Spinal cord (tissue), 10 donors: ENCODE data around the gene STK32B. TPM values are rescaled to one million over a fixed set of nuclear protein-coding genes. Genes with fewer than 3 reads are reported as not detected.
A peak's percentile ranks its signal among the peaks of the same experiment; 100 is the strongest.
"Not testable (repeated sequence)": the region's sequence is repeated elsewhere in the genome, so short reads cannot be mapped to it uniquely, and the experiment has no call there.

ENCODE experiments used
- DNase-seq, 6 donors: peaks; one replicate each; pipeline versions ENCODE4 v3.0.0 to v3.0.0-alpha.2; 2013 to 2015; ENCODE audit warnings: low spot score in 6 of 6, low read depth in 4 of 6
- H3K27ac ChIP-seq: one replicate; pipeline ENCODE4 v1.5.1; 2013; ENCODE audit warnings: low read depth, low read length, control low read depth
- H3K27me3 ChIP-seq: one replicate; pipeline ENCODE4 v1.6.1; 2013; ENCODE audit warnings: low read length; ENCODE audit not compliant: control insufficient read depth, insufficient read depth
- H3K36me3 ChIP-seq: one replicate; pipeline ENCODE4 v1.6.1; 2013; ENCODE audit warnings: low read length; ENCODE audit not compliant: control insufficient read depth, insufficient read depth
- H3K4me1 ChIP-seq: one replicate; pipeline ENCODE4 v1.6.1; 2013; ENCODE audit warnings: low read length; ENCODE audit not compliant: control insufficient read depth, insufficient read depth
- H3K4me3 ChIP-seq: one replicate; pipeline ENCODE4 v1.5.1; 2013; ENCODE audit warnings: low read depth, low read length, control low read depth
- H3K9me3 ChIP-seq: one replicate; pipeline ENCODE4 v1.6.1; 2013; ENCODE audit warnings: low read length; ENCODE audit not compliant: control insufficient read depth, insufficient read depth
- WGBS: methylation state at CpG from one replicate; pipeline ENCODE4 v1.1.5; 2013; ENCODE audit warnings: missing lambda C conversion rate; ENCODE audit not compliant: insufficient coverage; 5-methylcytosine and 5-hydroxymethylcytosine counted together
- polyA plus RNA-seq, 2 donors: library from polyadenylated mRNA; unstranded; fragments of 120-200 nt; gene quantifications; one replicate each; pipeline ENCODE4 v1.2.1, GENCODE V29; 2013; ENCODE audit not compliant: insufficient read length in 2 of 2
- total RNA-seq, 2 donors: library from RNA; depleted of rRNA in 1 of 2; stranded (reverse); fragments of 120-200 nt in 1 of 2; fragments of >200 nt in 1 of 2; gene quantifications; one replicate each; pipeline versions ENCODE4 v1.2.3 to v1.2.4, GENCODE V29; 2013 to 2014
- donor health status: healthy.

The STK32B gene
- total and polyA plus RNA-seq, 4 donors, result 7.0 to 25.6 (median 19.0) TPM

GRCh38 chr4:5276475-5277075 lies 225.3 kb downstream of the STK32B start:
- H3K9me3 ChIP-seq, result no peaks in the 10 kb centered on the region

GRCh38 chr4:5277079-5277478 lies 225.8 kb downstream of the STK32B start:
- Histone ChIP-seq H3K4me1 (peaks cover 4% of the 10 kb centered on the region), H3K4me3 (no peak overlapping the region), H3K27me3 (no peaks in the 10 kb centered on the region), H3K36me3 (no peaks in the 10 kb centered on the region), H3K9me3 (no peaks in the 10 kb centered on the region), H3K27ac (no peak overlapping the region)
- no CpG with 5 or more reads among the region's 2 CpGs for WGBS
- peak in 1 of 6 donors; percentile 55 for DNase-seq

More at GRCh38 chr4:5276475-5277075, 225.3 kb downstream of the STK32B start:
- Histone ChIP-seq H3K4me3 (no peak overlapping the region), H3K27me3 (no peaks in the 10 kb centered on the region), H3K36me3 (no peaks in the 10 kb centered on the region), H3K4me1 (peaks cover 4% of the 10 kb centered on the region), H3K27ac (no peak overlapping the region)
- peak in 1 of 6 donors; percentile 36 for DNase-seq
- WGBS, result 45% methylated on average over 4 of the region's 11 CpGs

- no peak for DNase-seq
- WGBS, result 80% methylated on average over 1 of the region's 4 CpGs
- H3K27ac ChIP-seq, result no peak overlapping the region
- peaks cover 4% of the 10 kb centered on the region for H3K4me1 ChIP-seq
- no peaks in the 10 kb centered on the region for H3K27me3 ChIP-seq
- no peaks in the 10 kb centered on the region for H3K9me3 ChIP-seq
- H3K36me3 ChIP-seq, result no peaks in the 10 kb centered on the region
- H3K4me3 ChIP-seq, result no peak overlapping the region
Measured at GRCh38 chr4:5278213-5278612, 226.9 kb downstream of the STK32B start.

- DNase-seq, H3K36me3 ChIP-seq, H3K27ac ChIP-seq, H3K4me3 ChIP-seq, H3K9me3 ChIP-seq, H3K4me1 ChIP-seq, H3K27me3 ChIP-seq: not testable (repeated sequence)
- WGBS, result 60% methylated on average over 1 of the region's 1 CpG
Measured at GRCh38 chr4:5280069-5280468, 228.8 kb downstream of the STK32B start.

GRCh38 chr4:5280828-5281227 lies 229.5 kb downstream of the STK32B start:
- Histone ChIP-seq H3K27ac (no peak overlapping the region), H3K27me3 (no peaks in the 10 kb centered on the region), H3K9me3 (no peaks in the 10 kb centered on the region), H3K36me3 (no peaks in the 10 kb centered on the region), H3K4me3 (no peak overlapping the region), H3K4me1 (peaks cover 4% of the 10 kb centered on the region)
- DNase-seq, result no peak
- 82% methylated on average over 4 of the region's 4 CpGs for WGBS

- Histone ChIP-seq H3K27me3 (no peaks in the 10 kb centered on the region), H3K4me1 (no peaks in the 10 kb centered on the region), H3K27ac (no peak overlapping the region), H3K4me3 (no peak overlapping the region), H3K9me3 (no peaks in the 10 kb centered on the region), H3K36me3 (no peaks in the 10 kb centered on the region)
- no CpG with 5 or more reads among the region's 2 CpGs for WGBS
- no peak for DNase-seq
Measured at GRCh38 chr4:5283837-5284236, 232.6 kb downstream of the STK32B start.

GRCh38 chr4:5284517-5284916 lies 233.2 kb downstream of the STK32B start:
- H3K9me3 ChIP-seq, result no peaks in the 10 kb centered on the region
- no peaks in the 10 kb centered on the region for H3K4me1 ChIP-seq
- no peaks in the 10 kb centered on the region for H3K27me3 ChIP-seq
- no peak overlapping the region for H3K27ac ChIP-seq
- H3K36me3 ChIP-seq, result no peaks in the 10 kb centered on the region
- DNase-seq, result peak in 1 of 6 donors; percentile 26
- WGBS, result 75% methylated on average over 4 of the region's 7 CpGs
- H3K4me3 ChIP-seq, result no peak overlapping the region

- WGBS, result 0% methylated on average over 1 of the region's 4 CpGs
- no peak overlapping the region for H3K27ac ChIP-seq
- no peaks in the 10 kb centered on the region for H3K4me1 ChIP-seq
- H3K9me3 ChIP-seq, result no peaks in the 10 kb centered on the region
- DNase-seq, result peak in 2 of 6 donors; percentile 17 to 33
- no peaks in the 10 kb centered on the region for H3K27me3 ChIP-seq
- no peaks in the 10 kb centered on the region for H3K36me3 ChIP-seq
- H3K4me3 ChIP-seq, result no peak overlapping the region
Measured at GRCh38 chr4:5292101-5292500, 240.8 kb downstream of the STK32B start.

GRCh38 chr4:5298000-5298787 lies 246.9 kb downstream of the STK32B start:
- not testable (repeated sequence) for H3K27me3 ChIP-seq, H3K27ac ChIP-seq, H3K9me3 ChIP-seq, H3K36me3 ChIP-seq, H3K4me1 ChIP-seq, DNase-seq, H3K4me3 ChIP-seq
- 79% methylated on average over 8 of the region's 9 CpGs for WGBS

- DNase-seq, result no peak
- no peaks in the 10 kb centered on the region for H3K27me3 ChIP-seq
- H3K9me3 ChIP-seq, result no peaks in the 10 kb centered on the region
Measured at GRCh38 chr4:5300283-5300682, 249.0 kb downstream of the STK32B start.

More at GRCh38 chr4:5300283-5300682, 249.0 kb downstream of the STK32B start:
- Histone ChIP-seq H3K4me1 (no peaks in the 10 kb centered on the region), H3K4me3 (no peak overlapping the region), H3K36me3 (no peaks in the 10 kb centered on the region), H3K27ac (no peak overlapping the region)
